HG03045 (cell line): ENCODE results near the gene GFPT1.

Source experiments
- ATAC-seq: cut with Tn5 transposase; IDR thresholded peaks from one replicate; pipeline ENCODE4 v1.9.1; 2021; ENCODE audit warnings: mild to moderate bottlenecking, moderate library complexity; ENCODE audit not compliant: unreplicated experiment

GFPT1 gene

GRCh38 chr2:69292256-69292655 is 94.8 kb downstream of the GFPT1 start:
- no peak for ATAC-seq

GRCh38 chr2:69291721-69292120 is 95.3 kb downstream of the GFPT1 start:
- no peak for ATAC-seq

- ATAC-seq: no peak
Measured at GRCh38 chr2:69291004-69291650, 95.9 kb downstream of the GFPT1 start.

GRCh38 chr2:69288429-69288828 is 98.6 kb downstream of the GFPT1 start:
- ATAC-seq: no peak

GRCh38 chr2:69287544-69287943 is 99.5 kb downstream of the GFPT1 start:
- ATAC-seq: no peak

- no peak for ATAC-seq
Measured at GRCh38 chr2:69285379-69285894, 101.6 kb downstream of the GFPT1 start.

GRCh38 chr2:69280796-69281412 is 106.1 kb downstream of the GFPT1 start:
- no peak for ATAC-seq

- ATAC-seq: no peak
Measured at GRCh38 chr2:69279931-69280681, 106.9 kb downstream of the GFPT1 start.

- no peak for ATAC-seq
Measured at GRCh38 chr2:69279211-69279610, 107.8 kb downstream of the GFPT1 start.

- no peak for ATAC-seq
Measured at GRCh38 chr2:69278366-69278765, 108.7 kb downstream of the GFPT1 start.

GRCh38 chr2:69275490-69275889 is 111.5 kb downstream of the GFPT1 start:
- ATAC-seq: no peak

GRCh38 chr2:69272803-69273471 is 114.1 kb downstream of the GFPT1 start:
- no peak for ATAC-seq

- ATAC-seq: no peak
Measured at GRCh38 chr2:69271831-69272257, 115.2 kb downstream of the GFPT1 start.
